DOHH2 (cell line): Measurements from ENCODE around the gene KCNMA1.

Source experiments
- EZH2phosphoT487 ChIP-seq: fragments of 200-600 bp; sonication (generic); IDR thresholded peaks from 2 replicates; pipeline ENCODE4 v1.6.1; 2017; ENCODE audit warnings: borderline replicate concordance, mild to moderate bottlenecking, antibody characterized with exemption, low read length, moderate library complexity, mixed read lengths
- TF ChIP-seq, protein P1 (sequence below): fragments of 200-600 bp; sonication (generic); IDR thresholded peaks from one replicate; pipeline ENCODE4 v1.5.1; 2014; ENCODE audit warnings: antibody characterized with exemption, mild to moderate bottlenecking, low read depth, low read length; ENCODE audit not compliant: poor library complexity, severe bottlenecking

GRCh38 chr10:77097625-77098024 is 540.0 kb downstream of the KCNMA1 start:
- TF ChIP-seq, protein P1, sequence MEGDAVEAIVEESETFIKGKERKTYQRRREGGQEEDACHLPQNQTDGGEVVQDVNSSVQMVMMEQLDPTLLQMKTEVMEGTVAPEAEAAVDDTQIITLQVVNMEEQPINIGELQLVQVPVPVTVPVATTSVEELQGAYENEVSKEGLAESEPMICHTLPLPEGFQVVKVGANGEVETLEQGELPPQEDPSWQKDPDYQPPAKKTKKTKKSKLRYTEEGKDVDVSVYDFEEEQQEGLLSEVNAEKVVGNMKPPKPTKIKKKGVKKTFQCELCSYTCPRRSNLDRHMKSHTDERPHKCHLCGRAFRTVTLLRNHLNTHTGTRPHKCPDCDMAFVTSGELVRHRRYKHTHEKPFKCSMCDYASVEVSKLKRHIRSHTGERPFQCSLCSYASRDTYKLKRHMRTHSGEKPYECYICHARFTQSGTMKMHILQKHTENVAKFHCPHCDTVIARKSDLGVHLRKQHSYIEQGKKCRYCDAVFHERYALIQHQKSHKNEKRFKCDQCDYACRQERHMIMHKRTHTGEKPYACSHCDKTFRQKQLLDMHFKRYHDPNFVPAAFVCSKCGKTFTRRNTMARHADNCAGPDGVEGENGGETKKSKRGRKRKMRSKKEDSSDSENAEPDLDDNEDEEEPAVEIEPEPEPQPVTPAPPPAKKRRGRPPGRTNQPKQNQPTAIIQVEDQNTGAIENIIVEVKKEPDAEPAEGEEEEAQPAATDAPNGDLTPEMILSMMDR = no peak
- TF ChIP-seq EZH2phosphoT487 = no peak
